Right atrium auricular region (tissue), 2 donors: ENCODE measurements around the gene MYOM3. TPM values are rescaled to one million over a fixed set of nuclear protein-coding genes. Genes with fewer than 3 reads are reported as not detected.

Experiments used
- DNase-seq: peaks from one replicate; pipeline ENCODE4 v3.0.0-alpha.2; 2019; ENCODE audit warnings: low spot score
- H3K27ac ChIP-seq, 2 donors: fragments of 200-600 bp; sonication (generic); 1 replicate in 1 of 2; 2 replicates in 1 of 2; pipeline ENCODE4 v1.5.1; 2016 to 2019
- H3K27me3 ChIP-seq, 2 donors: fragments of 200-600 bp; sonication (generic); one replicate each; pipeline versions ENCODE4 v1.5.1 to v1.6.0; 2017 to 2019
- H3K36me3 ChIP-seq: fragments of 200-600 bp; sonication (generic); one replicate; pipeline ENCODE4 v1.5.1; 2016
- H3K4me1 ChIP-seq, 2 donors: fragments of 200-600 bp; sonication (generic); one replicate each; pipeline versions ENCODE4 v1.5.1 to v1.6.0; 2017 to 2019
- H3K4me3 ChIP-seq, 2 donors: fragments of 200-600 bp; sonication (generic); 1 replicate in 1 of 2; 2 replicates in 1 of 2; pipeline ENCODE4 v1.5.1; 2017 to 2019; ENCODE audit warnings: mild to moderate bottlenecking in 1 of 2, moderate library complexity in 1 of 2
- H3K9me3 ChIP-seq, 2 donors: fragments of 200-600 bp; sonication (generic); one replicate each; pipeline ENCODE4 v1.5.1; 2019
- CTCF ChIP-seq, 2 donors: fragments of 200-600 bp; sonication (generic); IDR thresholded peaks; one replicate each; pipeline ENCODE4 v1.5.1; 2019; ENCODE audit warnings: antibody characterized with exemption in 2 of 2
- total RNA-seq, 2 donors: library from RNA; depleted of rRNA; stranded (reverse); fragments of >200 nt; gene quantifications; one replicate each; pipeline ENCODE4 v1.1.0, GENCODE V29; 2016

Gene MYOM3
- total RNA-seq, 2 donors from 2014 or later: 98.7 to 241 TPM

DNA sequence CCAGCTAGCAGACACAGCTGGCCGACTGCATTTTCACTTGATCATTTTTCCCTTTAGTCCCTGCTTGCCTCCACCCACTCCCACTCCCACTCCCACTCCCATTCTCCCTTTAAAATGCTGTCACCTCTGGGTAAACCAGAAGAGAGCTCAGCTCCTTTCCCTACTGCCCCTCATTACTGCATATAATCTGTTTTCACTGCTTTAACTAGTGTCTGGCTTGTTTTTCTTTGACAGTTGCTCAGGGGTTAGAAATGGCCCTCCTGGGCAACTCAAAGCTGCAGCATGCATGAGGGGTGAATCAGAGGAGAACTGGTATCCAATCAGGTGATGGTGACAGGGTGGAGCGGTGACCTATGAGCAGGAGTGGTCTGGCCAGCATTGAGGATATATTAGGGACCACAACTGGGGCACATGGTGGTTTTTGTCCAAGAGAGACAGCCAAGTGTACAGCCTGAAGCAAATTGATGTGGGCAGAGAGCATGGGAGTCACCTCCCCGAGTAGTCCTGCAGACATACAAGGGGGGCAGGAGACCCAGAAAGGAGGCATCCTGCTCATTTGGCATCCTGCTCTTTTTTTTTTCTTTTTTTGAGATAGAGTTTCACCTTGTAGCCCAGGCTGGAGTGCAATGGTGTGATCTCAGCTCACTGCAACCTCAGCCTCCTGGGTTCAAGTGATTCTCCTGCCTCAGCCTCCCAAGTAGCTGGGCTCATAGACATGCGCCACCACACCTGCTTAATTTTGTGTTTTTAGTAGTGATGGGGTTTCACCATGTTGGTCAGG lies 89.2 kb downstream of the MYOM3 start:
- no peak for DNase-seq
- H3K9me3 ChIP-seq: no peaks in the 10 kb centered on the region
- peaks cover 0 to 48% of the 10 kb centered on the region in 2 donors for H3K4me1 ChIP-seq
- no peak for TF ChIP-seq CTCF (IDR thresholded peaks at IDR 0.05)
- no peaks in the 10 kb centered on the region for H3K36me3 ChIP-seq
- no peak overlapping the region for H3K4me3 ChIP-seq
- peak overlapping the region; percentile 16 to 60 for H3K27ac ChIP-seq
- H3K27me3 ChIP-seq: no peaks in the 10 kb centered on the region

GRCh38 chr1:24021403-24022266 lies 90.3 kb downstream of the MYOM3 start:
- no peak for DNase-seq

GRCh38 chr1:24020470-24020869 lies 91.5 kb downstream of the MYOM3 start:
- H3K9me3 ChIP-seq: no peaks in the 10 kb centered on the region
- H3K27me3 ChIP-seq: no peaks in the 10 kb centered on the region
- TF ChIP-seq CTCF (IDR thresholded peaks at IDR 0.05): no peak
- peak overlapping the region; percentile 88 to 96 for H3K27ac ChIP-seq
- peaks cover 0 to 68% of the 10 kb centered on the region in 2 donors for H3K4me1 ChIP-seq
- H3K36me3 ChIP-seq: no peaks in the 10 kb centered on the region
- DNase-seq: no peak
- no peak overlapping the region for H3K4me3 ChIP-seq

More at GRCh38 chr1:24021403-24022266, 90.3 kb downstream of the MYOM3 start:
- no peak for TF ChIP-seq CTCF (IDR thresholded peaks at IDR 0.05)
- Histone ChIP-seq H3K36me3 (no peaks in the 10 kb centered on the region), H3K27ac (peak overlapping the region; percentile 88 to 96), H3K4me1 (peaks cover 0 to 59% of the 10 kb centered on the region in 2 donors), H3K4me3 (no peak overlapping the region), H3K27me3 (no peaks in the 10 kb centered on the region), H3K9me3 (no peaks in the 10 kb centered on the region)

DNA sequence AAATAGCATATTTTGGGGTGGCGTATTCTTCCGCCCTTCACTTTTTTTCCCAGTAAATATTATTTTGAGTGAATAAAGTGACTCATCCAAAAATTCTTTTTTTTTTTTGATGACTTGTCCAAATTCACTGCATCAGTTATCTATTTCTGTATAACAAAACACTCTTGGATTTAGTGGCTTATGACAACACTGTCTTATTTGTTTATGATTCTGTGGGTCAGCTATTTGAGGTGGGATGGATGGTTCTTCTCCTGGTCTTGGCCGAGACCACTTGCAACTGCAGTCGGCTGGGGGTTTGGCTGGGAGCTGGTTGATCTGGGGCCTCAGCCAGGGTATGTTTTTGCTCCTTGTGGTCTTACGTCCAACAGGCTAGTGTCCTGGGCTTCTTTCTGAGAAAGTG lies 91.9 kb downstream of the MYOM3 start:
- no peaks in the 10 kb centered on the region for H3K36me3 ChIP-seq
- no peak overlapping the region for H3K4me3 ChIP-seq
- no peak for DNase-seq
- no peak for TF ChIP-seq CTCF (IDR thresholded peaks at IDR 0.05)
- no peaks in the 10 kb centered on the region for H3K27me3 ChIP-seq
- H3K4me1 ChIP-seq: peaks cover 0 to 72% of the 10 kb centered on the region in 2 donors
- no peaks in the 10 kb centered on the region for H3K9me3 ChIP-seq
- peak overlapping the region; percentile 88 to 96 for H3K27ac ChIP-seq

GRCh38 chr1:24018611-24019580 lies 93.0 kb downstream of the MYOM3 start:
- Histone ChIP-seq H3K9me3 (no peaks in the 10 kb centered on the region), H3K4me1 (peaks cover 0 to 74% of the 10 kb centered on the region in 2 donors), H3K27me3 (no peaks in the 10 kb centered on the region), H3K36me3 (no peaks in the 10 kb centered on the region), H3K4me3 (peak overlapping the region in 1 of 2 donors; percentile 11), H3K27ac (peak overlapping the region; percentile 88 to 96)
- no peak for TF ChIP-seq CTCF (IDR thresholded peaks at IDR 0.05)
- DNase-seq: peak; percentile 99
